ENCODE measurements around the gene TCIRG1. TPM values are rescaled to one million over a fixed set of nuclear protein-coding genes. Genes with fewer than 3 reads are reported as not detected.

Gene TCIRG1
- total RNA-seq, 1 donor from 2014 or later: 156 TPM

DNA sequence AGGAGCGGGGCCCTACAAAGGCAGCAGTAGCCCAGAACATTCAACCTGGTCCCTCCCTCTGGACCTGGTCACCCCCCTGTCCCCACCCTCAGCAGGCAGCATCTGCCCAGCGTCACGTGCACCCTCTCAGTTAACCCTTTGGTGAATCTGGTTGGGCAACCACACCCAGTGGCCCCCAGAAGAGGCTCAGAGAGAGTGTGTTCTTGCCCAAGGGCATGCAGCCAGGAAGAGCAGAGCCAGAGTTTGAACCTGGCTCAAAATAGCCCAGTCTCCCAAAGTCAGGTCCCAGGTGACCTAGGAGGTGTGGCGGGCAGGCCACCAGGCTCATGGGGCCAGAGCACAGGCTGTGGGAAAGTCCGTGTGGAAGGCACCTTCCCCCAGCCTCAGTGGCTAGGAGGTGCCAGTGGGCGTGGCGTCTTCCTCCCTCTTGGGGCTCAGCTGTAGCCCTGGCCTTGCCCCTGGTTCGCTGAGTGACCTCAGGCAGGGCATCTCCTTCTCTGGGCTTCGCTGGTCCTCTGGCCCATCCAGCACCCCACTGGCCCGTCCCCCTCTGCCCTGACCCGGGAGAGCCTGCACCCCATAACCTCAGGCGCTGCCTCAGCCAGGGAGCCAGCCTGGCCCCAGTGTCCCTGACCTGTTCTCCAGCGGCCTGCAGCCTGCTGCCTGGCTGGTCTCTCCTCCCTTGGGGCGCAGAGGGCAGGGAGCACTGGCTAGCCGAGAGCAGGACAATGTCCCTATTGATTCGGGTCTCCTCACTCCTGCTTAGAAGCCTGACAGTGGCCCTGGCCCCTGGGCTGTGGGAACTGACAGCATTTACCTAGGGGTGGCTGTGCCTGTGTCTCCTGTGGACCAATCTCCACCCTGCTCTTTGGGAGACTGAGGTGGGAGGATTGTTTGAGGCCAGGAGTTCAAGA lies 21.7 kb upstream of the TCIRG1 start:
- DNase-seq (ENCODE audit: low read depth): no peak
- TF ChIP-seq, protein P1, sequence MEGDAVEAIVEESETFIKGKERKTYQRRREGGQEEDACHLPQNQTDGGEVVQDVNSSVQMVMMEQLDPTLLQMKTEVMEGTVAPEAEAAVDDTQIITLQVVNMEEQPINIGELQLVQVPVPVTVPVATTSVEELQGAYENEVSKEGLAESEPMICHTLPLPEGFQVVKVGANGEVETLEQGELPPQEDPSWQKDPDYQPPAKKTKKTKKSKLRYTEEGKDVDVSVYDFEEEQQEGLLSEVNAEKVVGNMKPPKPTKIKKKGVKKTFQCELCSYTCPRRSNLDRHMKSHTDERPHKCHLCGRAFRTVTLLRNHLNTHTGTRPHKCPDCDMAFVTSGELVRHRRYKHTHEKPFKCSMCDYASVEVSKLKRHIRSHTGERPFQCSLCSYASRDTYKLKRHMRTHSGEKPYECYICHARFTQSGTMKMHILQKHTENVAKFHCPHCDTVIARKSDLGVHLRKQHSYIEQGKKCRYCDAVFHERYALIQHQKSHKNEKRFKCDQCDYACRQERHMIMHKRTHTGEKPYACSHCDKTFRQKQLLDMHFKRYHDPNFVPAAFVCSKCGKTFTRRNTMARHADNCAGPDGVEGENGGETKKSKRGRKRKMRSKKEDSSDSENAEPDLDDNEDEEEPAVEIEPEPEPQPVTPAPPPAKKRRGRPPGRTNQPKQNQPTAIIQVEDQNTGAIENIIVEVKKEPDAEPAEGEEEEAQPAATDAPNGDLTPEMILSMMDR (conservative IDR thresholded peaks at IDR 0.05; ENCODE audit: low read depth, low read length): no peak
- no peak overlapping the region for H3K4me3 ChIP-seq (ENCODE audit: low read depth, low read length)

DNA sequence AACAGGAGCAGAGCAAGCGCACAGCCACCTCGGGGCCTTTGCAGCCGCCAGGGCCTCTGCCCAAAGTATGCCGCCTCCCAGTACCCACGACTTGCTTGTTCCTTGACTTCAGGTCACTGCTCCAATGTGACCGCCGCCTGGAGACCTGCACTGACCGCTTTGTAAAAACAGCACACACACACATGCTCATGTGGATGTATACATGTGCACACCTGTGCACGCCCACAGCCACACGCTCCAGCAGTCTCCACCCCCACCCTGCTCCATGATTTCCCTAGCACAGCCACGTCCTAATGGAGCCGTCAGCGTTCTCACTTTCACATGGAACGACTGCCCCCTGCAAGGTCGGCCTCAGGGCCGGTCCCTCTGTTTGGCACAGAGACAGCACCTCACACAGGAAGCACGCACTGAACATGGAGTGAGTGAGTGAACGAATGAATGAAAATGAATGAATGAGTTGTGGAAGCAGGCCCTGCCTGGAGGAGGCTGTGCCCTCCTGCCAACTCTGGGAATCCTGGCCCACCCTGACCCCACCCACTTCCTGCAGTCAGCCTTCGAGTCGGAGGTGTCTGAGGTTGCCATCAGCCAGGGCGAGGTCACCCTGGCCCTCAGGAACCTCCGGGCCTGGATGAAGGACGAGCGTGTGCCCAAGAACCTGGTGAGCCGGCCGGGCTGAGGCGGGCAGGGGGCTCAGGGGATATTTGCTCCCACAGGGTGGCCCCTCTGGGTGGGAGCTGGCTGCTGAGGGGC lies 20.7 kb upstream of the TCIRG1 start:
- TF ChIP-seq, protein P1 (conservative IDR thresholded peaks at IDR 0.05; ENCODE audit: low read depth, low read length): no peak

DNA sequence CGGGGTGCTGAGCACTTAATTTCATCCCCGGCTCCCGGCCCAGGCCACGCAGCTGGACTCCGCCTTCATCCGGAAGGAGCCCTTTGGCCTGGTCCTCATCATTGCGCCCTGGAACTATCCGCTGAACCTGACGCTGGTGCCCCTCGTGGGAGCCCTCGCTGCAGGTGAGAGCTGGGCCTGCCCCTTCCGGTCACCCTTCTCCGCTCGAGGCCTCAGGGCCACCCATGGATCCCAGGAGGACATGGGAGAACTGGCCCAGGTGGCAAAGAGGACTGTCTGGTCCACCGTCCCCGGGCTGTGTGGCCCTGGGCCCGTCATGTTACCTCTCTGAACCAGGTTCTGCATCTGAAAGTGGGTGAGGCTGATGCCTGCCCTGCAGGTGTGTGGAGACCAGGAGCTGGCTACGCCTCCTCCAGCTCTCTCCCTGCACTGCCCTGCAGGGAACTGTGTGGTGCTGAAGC lies 20.1 kb upstream of the TCIRG1 start:
- DNase-seq (ENCODE audit: low read depth): no peak
- H3K4me3 ChIP-seq (ENCODE audit: low read depth, low read length): no peak overlapping the region
- TF ChIP-seq, protein P1 (conservative IDR thresholded peaks at IDR 0.05; ENCODE audit: low read depth, low read length): no peak

More for the DNA sequence above, 20.7 kb upstream of the TCIRG1 start:
- DNase-seq (ENCODE audit: low read depth): no peak
- no peak overlapping the region for H3K4me3 ChIP-seq (ENCODE audit: low read depth, low read length)

DNA sequence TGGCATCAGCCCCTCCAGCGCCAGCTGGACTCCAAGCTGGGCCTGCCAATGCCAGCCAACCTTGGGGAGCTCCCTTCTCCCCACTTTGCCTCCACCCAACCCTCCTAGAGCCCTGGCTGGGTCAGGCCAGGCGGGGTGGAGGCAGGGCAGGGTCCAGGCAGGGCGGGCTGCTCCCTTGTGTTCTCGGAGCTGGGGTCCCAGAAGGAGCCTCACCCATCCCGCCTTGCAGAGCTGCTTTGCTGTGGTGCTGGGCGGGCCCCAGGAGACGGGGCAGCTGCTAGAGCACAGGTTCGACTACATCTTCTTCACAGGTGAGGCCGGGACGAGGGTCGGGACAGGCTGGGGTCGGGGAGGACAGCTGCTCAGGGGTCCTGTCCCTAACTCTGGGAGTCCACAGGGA lies 19.3 kb upstream of the TCIRG1 start:
- DNase-seq (ENCODE audit: low read depth): no peak
- TF ChIP-seq, protein P1 (conservative IDR thresholded peaks at IDR 0.05; ENCODE audit: low read depth, low read length): no peak
- no peak overlapping the region for H3K4me3 ChIP-seq (ENCODE audit: low read depth, low read length)

DNA sequence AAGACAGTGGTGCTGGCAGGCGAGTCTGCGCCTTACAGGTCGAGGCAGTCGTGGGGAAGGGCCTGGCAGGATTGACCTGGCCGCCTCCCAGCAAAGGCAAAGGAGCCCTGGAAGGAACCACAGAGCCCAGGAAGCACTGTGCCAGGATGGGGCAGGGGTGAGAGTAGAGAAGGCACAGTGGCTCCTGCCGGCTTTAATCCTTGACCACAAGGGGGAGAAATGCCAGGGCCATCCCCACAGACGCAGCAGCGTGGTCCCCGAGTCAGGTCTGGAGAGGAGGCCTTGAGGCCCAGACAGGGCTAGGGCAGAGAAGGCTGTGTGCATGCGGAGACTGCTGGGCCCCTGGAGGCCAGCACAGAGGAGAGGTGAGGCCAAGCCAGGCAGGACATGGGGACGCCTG lies 18.2 kb upstream of the TCIRG1 start:
- DNase-seq (ENCODE audit: low read depth): no peak

DNA sequence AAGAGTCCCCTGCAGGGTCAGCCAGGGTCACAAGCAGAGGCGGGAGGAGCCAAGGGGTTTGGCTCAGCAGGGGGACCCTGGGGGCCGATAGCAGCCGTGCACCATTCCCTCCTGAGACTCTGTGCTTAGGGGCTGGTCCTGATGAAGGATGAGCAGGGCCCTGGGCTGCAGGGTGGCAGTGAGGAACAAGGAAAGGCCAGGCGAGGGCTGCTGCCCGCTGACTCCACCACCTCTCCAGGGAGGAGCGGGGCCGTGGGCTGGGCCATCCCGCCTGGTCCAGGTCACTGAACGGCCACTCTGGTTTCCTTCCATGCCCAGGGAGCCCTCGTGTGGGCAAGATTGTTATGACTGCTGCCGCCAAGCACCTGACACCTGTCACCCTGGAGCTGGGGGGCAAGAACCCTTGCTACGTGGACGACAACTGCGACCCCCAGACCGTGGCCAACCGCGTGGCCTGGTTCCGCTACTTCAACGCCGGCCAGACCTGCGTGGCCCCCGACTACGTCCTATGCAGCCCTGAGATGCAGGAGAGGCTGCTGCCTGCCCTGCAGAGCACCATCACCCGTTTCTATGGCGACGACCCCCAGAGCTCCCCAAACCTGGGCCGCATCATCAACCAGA lies 17.5 kb upstream of the TCIRG1 start:
- no peak for DNase-seq (ENCODE audit: low read depth)
- TF ChIP-seq, protein P1 (conservative IDR thresholded peaks at IDR 0.05; ENCODE audit: low read depth, low read length): peak; percentile 69
- H3K4me3 ChIP-seq (ENCODE audit: low read depth, low read length): no peak overlapping the region

More for the DNA sequence above, 18.2 kb upstream of the TCIRG1 start:
- no peak overlapping the region for H3K4me3 ChIP-seq (ENCODE audit: low read depth, low read length)
- TF ChIP-seq, protein P1 (conservative IDR thresholded peaks at IDR 0.05; ENCODE audit: low read depth, low read length): peak; percentile 54
